GM21737 (cell line): ENCODE results near the gene POU2F1.
"Not testable (repeated sequence)": the region's sequence is repeated elsewhere in the genome, so short reads cannot be mapped to it uniquely, and the experiment has no call there.

Source experiments
- ATAC-seq: cut with Tn5 transposase; IDR thresholded peaks from one replicate; pipeline ENCODE4 v1.9.1; 2021; ENCODE audit warnings: mild to moderate bottlenecking, moderate library complexity; ENCODE audit not compliant: unreplicated experiment

The POU2F1 gene

DNA sequence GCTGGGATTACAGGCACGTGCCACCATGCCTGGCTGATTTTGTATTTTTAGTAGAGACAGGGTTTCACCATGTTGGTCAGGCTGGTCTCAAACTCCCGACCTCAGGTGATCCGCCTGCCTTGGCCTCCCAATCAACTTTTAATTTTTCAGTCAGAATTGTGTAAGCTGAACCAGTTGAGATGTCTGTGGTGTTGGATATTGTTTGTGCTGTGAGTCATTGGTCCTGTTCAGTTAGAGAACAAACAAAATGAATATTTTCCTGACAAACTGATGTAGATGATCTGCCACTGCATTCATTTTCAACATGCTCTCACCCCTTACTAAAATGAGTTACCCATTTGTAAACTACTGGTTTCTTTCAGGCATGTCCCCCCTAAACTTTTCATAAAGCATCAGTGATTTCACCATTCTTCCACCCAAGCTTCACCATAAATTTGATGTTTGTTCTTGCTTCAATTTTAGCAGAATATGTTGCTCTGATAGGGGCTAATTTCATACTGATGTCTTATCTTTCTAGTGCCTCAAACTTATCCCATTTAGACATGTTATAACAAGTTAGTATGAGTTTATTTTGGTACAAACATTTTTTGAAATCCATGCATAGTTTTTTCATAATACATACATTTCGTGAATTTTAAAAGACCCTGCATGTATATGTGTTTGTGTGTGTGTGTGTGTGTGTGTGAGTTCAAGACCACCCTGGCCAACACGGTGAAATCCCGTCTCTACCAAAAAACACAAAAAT, 15.2 kb upstream of the POU2F1 start:
- ATAC-seq: not testable (repeated sequence)

DNA sequence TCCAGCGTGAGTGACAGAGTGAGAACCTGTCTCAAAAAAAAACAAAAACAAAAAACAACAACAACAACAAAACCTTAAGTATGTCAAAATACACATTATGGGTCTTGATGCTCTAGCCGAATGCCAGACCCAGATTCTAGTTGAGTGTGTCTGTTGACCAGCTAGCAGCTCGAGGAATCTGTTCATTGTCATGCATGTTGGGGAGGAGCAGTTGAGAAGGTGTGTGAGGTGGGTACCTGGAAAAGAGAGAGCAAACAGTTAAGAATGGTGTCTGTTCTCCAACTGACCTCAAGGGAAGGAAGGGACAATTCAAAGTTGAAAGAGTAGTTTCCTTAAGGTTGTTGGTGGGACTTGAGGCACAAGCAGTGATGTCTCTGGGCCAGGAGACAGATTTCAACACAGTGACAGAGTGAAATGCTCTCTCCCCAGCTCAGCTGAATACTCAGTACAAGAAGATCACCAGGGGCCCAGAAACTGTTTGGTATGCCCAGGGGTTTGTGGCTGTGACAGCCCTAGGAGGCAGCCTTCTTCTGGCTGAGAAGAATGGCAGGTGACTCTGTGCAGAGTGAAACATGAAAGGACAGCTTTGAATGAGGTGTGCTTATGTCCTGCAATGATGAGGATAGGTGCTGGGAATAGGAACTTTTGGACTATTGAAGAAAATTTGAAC, 14.4 kb upstream of the POU2F1 start:
- ATAC-seq: no peak

DNA sequence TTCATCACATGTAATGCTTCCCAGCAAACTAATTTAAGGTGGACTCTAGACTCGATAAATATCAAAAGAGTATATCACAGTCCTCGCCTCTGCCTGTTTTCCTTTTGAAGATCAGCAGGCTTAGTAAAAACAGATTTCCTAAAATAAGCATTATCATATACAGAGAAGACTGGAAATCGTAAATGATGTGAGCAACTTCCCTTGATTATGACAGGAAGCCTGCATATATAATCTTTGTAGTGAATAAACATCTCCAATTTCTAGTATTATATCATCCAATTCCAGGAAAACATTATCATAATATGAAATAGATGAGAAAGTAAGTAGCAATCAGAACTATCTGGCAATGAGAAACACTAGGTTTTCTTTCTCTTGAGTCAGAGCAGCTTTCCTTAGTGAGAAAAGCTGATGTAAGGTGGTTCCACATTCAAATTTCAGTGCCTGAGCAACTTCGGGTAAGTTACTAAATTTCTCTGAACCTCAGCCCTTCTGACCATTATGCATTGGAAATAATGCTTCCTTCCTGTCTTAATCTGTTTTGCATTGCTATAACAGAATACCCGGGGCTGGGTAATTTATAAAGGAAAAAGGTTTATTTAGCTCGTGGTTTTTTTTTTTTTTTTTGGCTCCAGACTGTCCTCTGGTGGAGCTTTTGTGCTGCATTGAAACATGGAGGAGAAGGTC, 12.6 kb upstream of the POU2F1 start:
- ATAC-seq: no peak

DNA sequence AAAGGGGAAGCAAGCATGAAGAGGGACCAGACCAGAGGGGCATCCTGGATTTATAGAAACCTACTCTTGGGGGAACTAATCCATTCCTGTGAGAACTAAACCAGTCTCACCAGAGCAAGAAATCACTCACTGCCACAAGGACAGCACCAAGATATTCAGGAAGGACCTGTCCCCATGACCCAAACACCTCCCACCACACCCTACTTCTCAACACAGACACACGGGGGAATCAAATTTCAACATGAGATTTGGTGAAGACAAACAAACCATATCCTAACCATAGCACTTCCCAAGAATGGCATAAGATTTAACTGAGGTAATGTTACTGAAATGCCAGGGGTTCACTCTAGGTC, 12.1 kb upstream of the POU2F1 start:
- ATAC-seq: no peak

DNA sequence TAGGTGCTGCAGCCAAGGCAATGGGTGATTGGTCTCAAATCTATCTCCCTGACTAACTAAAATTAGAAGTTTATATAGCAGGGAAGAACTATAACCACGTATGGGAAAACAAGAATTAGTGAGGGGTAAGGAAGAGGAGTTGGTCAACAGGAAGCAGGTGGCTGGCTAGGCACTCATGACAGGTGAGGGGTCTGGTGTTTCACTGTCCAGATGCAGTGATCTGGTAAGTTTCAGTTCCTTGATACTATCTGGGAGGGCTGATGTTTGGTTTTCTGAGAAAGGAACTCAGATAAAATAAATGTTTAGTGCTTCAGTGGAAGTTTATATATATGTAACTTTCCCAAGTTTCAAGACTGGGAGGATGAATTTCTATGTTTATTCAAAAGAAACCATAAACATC, 11.6 kb upstream of the POU2F1 start:
- no peak for ATAC-seq

DNA sequence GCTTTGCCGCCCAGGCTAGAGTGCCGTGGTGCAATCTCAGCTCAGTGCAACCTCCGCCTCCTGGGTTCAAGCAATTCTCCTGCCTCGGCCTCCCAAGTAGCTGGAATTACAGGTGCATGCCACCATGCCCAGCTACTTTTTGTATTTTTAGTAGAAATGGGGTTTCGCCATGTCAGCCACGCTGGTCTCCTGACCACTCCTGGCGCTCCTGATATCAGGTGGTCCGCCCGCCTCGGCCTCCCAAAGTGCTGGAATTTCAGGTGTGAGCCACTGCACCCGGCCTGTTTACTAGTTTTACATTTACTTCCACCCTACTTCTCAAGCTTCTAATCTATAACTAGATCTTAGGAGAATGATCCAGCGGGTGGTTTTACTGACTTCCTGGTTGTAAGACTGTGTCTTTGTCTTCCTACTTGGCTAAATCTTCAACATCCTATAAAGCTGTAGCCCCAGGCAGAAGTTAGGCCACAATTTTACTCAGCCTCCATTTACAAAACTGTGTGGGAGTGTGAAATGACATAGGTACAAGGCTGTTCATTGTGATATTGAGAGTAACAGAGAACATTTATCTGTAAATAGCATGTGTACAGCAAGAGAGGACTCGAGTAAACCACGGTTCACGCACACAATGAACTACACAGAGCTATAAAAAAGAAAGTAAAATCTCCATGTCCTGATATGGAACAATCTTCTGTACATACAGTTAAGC, 9.6 kb upstream of the POU2F1 start:
- ATAC-seq: no peak

DNA sequence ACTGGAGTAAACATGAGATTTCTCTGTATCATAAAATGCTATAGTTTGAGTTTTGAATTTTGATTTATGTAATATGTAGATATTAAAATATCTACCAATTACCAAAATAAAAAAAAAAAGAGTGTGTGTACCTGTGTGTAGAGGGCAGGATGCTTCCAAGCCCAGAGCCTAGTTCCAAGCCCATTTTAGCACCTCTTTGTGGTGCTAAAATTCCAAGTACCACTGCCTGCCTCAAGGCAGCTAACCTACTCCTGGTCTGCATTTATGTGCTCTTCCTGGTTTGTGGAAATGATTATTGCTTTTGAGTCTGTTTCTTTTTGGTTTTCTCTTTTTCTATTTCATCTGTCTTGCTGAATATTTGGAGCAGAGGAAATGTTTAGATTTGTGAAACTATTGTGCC, 8.7 kb upstream of the POU2F1 start:
- no peak for ATAC-seq

DNA sequence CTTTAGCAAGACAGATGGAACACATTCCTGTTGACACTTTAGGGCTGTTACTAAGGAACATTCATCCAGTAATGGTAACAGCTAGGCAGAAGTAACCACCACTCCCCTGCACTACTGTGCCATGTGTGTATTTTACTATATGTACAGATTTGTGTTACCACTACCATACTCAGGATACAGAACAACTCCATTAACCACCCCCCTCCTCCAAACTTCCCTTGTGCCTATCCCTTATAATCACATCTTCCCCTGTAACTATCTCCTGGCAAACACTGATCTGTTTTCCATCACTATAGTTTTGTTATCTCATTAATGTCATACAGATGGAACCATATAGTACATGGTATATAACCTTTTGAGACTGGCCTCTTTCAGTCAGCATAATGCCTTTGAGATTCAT, 3.9 kb upstream of the POU2F1 start:
- no peak for ATAC-seq

DNA sequence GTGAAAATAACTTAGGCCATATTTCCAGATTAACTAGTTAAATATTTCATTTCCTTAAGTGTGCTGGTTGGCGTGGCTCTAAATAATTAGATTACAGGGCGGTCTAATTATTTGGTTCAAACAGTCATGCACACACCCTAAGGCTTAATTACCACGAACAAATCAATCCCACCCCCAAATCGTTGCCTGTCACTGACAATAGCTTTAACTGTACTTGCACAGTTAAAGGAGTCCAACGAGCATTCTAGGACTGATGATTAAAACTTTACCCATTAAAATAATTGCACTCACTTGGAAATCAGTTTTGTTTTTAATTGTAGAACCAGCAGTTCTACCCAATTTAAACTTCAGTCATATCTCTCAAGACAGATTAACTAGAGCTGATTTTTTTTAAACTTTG, 1.5 kb upstream of the POU2F1 start:
- no peak for ATAC-seq

DNA sequence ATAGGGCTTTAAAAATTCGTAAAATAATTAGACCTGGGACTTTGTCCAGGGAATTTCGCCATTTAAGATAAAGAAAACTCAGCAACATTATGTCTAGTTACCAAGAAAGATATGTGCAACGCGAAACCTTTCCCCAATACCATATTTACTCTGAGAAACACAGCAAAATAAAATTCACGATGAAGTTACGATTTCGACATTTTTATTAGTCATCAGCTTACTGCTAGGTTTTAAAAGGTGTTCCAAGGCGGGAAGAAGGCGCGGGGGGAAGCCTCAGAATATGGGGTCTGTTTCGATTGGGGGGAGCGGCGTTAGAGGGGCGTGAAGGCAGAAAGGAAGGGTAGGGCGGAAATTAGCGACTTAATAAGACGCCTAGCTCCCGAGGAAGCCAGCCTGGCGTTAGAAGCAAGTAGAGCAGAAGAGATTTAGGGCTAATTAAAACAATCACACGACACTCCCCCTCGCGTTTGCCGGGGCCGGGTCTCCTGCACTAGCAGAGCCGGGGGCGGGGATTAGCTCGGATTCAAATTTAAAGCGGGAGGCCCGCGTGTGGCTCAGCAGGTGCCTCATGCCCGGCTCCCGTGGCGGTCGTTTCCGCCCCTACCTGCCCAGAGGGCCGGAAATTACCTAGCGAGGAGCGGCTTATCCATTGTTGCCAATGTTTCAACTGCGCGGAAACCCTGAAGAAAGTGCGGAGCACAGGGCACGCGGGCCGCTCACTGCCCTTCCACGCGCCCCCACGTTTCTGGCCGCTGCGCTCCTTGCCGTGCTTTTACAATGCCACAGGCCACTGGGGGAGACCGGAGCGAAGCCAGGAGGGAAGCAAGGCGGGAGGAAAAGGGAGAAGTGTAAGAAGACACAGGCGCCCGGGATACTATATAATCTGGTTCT, 795 bp upstream of the POU2F1 start:
- ATAC-seq: peak; percentile 30

DNA sequence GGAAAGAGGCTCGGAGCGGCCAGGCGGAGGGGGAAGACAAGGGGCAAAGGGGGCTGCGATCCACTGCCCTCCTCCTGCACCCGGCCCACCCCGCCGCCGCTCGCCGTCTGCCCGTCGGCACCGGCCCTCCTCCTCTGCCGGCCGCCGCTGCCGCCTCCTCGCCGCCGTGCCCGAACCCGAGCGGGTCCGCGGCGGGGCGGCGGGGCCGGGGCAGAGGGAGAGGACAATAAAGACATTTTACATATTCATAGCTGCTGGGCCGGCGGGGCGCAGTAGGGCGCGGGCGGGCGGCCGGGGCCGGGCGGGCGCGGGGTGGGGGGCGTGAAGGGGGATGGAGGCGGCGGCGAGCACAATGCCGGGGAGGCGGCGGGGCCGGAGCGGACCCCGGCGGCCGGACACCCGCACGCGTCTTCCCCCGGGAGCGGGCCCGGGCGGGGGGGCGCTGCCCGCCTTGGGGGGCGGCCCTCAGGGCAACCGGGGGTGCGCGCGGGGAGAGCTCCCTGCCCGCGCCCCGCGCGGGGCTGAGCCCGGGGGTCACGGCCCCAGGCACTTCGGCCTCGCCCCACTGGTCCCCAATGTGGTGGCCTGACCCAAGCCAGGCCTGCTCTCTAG, 546 bp downstream of the POU2F1 start:
- ATAC-seq: peak; percentile 13

DNA sequence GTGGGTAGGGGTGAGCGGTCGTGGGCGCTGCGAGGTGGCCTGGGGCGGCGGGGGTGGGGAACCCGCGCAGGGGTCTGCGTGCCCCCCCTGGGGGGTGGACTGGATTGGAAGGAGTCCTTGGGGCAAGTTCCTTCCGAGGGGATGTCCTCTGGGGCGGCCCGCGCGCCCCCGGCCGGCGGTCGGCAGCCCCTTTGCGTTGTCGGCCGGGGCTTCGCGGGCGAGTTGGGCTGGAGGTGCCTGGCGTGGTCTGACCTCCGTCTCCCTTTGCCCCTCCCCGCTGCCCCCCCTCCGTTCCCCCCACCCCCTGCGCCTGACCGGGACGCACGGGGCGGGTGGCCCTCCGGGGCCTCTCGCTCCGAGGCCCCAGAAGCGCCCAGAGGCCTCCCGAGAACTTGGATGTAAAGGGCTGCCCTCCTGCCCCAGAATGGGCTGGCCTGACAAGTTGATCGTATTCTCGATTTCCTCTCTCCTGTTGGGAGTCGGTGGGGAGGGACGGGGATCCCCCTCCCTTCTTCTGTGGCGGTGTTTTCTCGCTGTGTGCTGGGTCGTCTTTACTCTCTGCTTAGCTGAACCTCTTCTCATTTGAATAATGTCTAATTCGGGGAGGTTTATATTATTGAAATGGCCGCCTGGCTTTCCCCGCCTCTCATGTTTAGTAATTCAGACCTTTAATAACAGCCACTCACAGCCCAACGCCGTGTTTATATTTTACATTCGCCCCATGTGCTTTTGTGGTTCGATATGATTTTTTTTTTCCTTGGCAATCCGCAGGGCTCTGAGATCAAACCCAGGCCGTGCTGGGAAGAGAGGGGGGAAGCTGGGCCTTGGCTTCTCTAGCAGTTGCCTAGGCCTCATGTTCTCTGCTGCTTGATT, 1.3 kb downstream of the POU2F1 start:
- peak; percentile 52 for ATAC-seq

DNA sequence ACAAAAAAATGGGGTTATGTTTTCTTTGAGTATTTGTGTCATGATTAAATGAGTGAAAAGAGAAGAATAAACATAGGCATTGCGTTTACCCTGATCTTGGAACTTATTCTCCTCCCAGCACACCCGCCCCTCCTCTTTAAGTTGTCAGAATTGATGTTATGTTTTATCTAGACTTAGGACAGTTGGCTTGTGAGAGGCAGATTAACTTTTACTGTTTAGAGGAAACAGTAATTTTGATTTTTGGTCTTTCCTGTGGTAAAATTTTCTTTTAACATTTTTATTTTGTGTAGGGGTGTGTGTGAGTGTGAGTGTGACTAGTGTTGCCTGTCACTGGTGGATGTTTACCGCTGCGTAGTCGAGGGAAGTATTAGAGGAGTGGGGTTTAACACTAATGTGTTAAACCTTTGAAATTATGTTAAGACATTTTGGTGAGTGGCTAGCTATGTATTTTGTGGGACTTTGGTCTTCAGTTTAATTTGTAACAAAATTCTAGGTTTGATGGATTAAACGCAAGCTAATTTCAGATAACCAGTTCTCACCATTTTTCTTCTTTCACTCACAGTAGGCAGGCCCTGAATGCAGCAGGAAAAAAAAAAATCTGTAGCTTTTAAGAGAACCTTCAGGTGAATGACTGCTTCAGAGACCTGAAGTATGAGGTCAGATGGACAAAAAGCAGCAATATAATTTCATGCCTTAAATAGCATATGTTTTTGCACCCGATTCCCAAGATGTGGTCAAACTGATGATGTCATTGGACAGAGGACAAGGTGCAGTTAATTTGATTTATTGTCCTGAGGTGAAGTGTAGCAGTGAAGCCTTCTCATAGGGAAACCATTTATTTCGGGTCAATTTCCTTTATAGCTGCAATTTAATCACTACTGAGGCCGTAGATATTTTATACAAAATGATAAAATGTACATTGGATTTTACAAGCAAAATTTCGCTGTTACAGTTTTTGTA, 2.7 kb downstream of the POU2F1 start:
- ATAC-seq: no peak

DNA sequence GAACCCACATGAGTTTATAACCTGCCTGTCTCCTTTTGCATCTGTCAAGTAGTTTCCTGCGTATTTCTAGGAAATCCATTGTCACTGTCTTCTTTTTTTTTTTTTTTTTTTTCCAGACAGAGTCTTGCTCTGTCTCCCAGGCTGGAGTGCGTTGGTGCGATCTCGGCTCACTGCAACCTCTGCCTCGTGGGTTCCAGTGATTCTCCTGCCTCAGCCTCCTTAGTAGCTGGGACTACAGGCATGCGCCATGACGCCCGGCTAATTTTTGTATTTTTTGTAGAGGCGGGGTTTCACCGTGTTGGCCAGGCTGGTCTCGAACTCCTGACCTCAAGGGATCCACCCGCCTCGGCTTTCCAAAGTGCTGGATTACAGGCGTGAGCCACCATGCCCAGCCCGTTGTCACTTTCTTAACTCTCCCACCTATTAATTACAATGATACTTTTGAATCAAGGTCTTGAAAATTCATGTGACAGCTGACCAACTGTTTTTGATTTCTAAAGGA, 4.1 kb downstream of the POU2F1 start:
- ATAC-seq: not testable (repeated sequence)

DNA sequence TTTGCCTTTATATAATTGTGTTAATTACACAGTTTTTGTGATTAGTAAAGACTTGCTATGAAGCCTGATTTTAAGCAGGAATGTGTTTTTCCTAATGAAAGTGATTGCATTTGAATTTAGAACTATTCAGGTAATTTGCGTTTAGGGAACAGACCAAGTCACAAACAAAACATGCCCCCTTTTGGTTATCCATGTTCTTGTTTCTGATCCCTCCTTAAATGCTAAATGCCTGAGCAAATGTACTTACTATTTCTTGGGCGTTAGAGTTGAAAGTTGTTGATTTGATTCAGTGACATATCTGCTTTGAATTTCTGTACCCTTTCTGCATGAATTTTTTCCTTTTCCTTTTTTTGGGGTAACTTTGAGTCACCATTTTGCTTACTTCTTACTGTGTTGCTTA, 5.2 kb downstream of the POU2F1 start:
- no peak for ATAC-seq

DNA sequence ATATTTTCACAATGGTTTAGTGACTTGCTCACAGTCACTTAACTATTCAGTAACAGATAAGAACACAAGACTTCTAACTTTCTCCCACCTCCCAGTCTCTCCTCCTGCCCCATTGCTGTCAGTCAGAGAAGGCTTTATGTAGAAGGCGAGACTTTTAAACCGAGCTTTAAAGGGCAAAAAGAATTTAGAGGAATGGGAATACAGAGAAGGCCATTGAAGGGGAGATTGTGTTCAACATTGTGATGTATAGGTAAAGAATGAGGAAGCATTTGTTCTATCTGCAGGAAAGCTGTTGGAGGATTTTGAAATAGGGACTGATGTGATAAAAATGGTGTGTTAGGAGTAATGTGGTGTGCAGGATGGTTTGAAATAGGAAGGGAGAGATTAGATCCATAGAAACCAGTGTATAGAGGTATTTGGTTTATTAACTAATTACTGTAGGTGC, 7.3 kb downstream of the POU2F1 start:
- no peak for ATAC-seq

DNA sequence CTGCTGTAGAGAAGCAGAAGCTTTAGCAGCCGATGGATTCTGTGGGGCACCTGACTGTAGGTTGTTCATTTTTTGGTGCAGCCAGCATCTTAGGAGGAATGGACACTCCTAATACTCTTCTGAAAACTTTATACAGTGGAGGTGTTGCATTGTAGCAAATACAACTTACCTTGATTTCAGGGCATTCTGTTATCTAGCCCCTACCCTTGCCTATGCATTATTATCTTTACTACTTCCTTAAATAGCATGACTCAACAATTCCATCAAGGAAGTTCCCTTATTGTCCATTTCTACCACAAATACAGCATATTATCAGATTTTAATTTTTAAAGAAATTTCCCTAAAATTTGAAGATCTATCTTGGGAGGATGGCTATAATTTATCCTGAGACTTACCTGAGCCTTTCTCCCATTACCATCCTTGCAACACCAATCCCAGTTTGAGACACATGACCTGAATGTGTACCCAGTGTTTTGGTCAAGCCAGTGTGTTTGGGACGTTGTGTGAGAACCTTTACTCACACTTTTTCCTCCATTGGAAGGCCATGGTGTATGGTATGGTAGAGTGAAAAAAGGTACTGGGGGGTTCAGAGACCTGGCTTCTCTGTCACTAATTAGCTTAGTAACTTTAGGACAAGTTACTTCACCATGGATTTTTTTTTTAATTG, 9.2 kb downstream of the POU2F1 start:
- ATAC-seq: no peak
